ENCODE measurements around the gene MYADML2.
"Not testable (repeated sequence)": the region's sequence is repeated elsewhere in the genome, so short reads cannot be mapped to it uniquely, and the experiment has no call there.

MYADML2 gene

DNA sequence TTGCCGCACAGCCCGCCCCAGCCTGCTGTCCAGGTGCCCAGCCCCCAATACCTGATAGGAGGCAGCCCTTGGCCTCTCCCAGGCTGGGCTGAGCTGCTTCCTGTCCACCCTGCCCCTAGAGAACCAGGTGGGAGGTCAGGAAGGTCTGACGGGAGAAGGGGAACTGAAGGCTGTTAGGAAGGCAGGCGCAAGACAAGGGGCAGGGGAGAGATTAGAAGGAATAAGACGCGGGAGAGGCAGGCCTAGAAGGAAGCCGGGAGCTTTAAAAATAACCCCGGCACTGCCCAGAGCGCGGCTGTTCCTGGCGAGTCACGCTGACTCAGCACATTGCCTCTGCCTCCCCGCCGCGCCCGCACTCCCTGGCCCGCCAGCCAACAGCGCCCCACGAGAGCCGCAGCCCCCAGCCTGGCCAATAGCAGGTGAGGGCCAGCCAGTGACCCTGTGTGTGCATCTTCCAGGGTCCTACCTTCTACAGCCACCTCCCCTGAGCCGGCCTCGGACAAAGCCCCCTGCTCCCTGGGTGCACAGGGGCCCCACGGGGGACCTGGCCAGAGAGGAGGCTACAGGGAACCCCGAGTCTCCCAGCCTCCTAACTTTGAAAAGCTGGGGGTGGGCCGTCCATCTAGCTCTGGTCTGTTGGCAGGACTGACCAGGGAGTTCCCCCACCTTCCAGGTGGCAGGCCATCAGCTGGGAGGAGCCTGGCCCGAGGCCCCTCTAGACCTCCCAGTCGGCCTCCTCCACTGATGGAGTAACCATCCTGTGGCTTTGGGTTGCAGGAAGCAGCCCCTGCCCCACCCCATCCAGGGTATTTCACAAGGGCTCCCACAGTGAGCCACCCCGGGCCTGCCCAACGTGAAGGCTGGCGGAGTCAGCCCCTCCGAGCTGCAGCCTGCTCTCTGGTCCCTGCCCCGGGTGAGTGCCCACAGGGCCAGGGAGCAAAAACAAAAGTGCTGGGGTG, 23.5 kb downstream of the MYADML2 start:
- no peak for DNase-seq

GRCh38 chr17:81922566-81923301, 24.3 kb downstream of the MYADML2 start:
- DNase-seq, result no peak

DNA sequence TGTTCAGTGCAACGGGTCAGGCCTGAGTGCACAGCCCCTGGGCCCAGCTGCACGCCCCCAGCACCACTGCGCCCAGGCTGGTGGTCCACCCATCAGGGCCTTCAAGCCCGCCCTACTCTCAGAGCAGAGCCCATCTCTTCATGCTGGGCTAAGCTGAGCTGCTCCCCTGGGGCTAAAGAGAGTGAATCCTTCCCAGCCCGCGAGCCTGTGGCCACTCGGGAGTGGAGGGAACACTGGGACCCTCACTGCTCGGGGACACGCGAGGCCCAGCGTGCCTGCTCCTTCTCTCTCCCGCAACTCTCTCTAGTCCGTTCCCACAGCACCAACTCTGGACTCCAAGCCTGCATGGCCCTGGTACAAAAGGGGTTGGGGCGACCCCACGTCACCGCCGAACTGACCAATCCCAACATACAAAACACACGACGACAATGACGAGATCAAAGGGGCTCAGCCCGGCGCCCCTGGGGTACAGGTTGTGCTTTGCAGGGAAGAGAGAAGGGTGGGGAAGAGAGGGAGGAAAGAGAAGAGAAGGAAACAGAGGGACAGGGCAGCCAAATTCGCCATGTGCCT, 25.0 kb downstream of the MYADML2 start:
- no peak for DNase-seq

GRCh38 chr17:81921537-81921862, 25.5 kb downstream of the MYADML2 start:
- no peak for DNase-seq

- no peak for DNase-seq
Observed at GRCh38 chr17:81920612-81921536, 26.2 kb downstream of the MYADML2 start.

- DNase-seq, result no peak
Observed at GRCh38 chr17:81918832-81919545, 28.0 kb downstream of the MYADML2 start.

DNA sequence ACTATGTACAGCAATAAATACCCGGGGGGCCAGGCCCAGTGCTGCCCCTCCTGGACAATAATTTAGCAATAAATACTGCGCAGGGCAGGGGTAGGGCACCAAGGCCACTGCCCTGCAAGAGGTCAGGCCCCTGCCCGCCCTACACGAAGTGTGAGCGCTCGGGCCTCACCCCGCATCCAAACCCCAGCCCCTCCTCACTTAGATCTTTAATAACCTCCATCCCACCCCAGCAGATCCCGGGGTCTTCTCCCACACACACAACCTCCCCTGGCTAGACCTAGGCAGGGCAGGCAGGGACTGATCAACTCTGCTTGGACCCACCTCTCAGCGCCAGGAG, 28.7 kb downstream of the MYADML2 start:
- not testable (repeated sequence) for DNase-seq

DNA sequence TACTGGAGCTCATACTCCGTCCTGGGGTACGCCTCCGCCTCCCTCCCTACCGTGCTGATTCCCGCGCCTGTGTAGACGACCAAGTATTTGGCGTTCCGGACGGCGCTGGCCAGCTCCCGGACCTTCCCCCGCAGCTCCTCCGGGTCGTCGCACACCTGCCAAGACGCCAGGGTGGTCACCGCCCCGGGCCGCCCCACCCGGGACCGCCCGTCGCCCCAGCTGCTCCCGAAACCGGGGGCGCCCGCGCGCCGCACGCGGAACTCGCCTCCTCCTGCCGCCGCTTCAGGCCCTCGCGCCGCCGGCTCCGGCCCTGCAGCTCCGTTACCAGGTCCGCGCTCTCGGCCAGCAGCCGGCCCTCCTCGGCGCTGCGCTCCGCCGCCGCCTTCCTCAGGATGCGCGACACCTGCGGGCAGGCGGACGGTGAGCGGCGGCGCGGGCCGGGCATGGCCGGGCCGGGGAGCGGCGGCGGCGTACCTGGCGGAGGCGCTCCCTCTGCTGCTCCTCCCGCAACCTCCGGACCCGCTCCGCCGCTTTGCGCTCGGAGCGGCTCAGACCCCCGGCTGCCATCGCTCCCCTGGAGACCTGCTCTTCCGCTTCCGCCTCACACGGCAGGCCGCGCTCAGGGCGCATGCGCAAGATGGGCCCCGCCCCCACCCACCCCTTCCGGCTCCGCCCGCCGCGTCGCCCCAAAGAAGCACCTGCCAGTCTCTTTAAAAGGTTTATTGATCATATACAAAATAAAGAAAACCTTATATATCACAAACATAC, 29.3 kb downstream of the MYADML2 start, which contains the start of gene SIRT7:
TSS of gene SIRT7 (minus strand) at position 612 of the 768 bp plus-strand sequence. CDS start at position 567, 45 bp downstream.
- peak; percentile 72 for DNase-seq

GRCh38 chr17:81916234-81917001, 30.6 kb downstream of the MYADML2 start:
- no peak for DNase-seq

GRCh38 chr17:81915331-81915730, 31.7 kb downstream of the MYADML2 start:
- no peak for DNase-seq

GRCh38 chr17:81914103-81914850, 32.8 kb downstream of the MYADML2 start:
- no peak for DNase-seq

- no peak for DNase-seq
Observed at GRCh38 chr17:81913394-81914102, 33.5 kb downstream of the MYADML2 start.

GRCh38 chr17:81912441-81913309, 34.4 kb downstream of the MYADML2 start:
- no peak for DNase-seq

DNA sequence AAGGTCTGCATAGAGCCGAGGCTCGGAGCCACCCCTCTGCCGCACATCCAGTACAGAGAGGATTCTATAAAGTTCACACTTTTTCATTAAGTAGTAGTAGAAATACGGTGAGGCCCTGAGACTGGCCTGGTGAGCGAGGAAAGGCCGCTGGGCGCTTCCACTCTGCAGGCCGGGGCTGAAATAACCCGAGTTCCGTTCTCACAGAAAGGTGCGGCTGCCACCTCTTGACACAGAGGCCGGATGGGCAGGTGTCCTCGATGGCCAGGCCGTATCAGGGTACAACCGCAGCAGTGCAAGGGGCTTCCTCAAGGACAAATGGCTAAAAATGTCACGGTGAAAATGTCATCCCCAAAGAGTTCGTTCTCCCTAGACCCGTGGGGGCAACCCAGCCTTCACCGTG, 35.1 kb downstream of the MYADML2 start:
- DNase-seq, result no peak

- DNase-seq, result peak; percentile 92
Observed at GRCh38 chr17:81911277-81911961, 35.6 kb downstream of the MYADML2 start, which contains the start of gene PCYT2. TSS of gene PCYT2 (minus strand) at chr17:81911399. CDS start at chr17:81911355, 44 bp downstream.

DNA sequence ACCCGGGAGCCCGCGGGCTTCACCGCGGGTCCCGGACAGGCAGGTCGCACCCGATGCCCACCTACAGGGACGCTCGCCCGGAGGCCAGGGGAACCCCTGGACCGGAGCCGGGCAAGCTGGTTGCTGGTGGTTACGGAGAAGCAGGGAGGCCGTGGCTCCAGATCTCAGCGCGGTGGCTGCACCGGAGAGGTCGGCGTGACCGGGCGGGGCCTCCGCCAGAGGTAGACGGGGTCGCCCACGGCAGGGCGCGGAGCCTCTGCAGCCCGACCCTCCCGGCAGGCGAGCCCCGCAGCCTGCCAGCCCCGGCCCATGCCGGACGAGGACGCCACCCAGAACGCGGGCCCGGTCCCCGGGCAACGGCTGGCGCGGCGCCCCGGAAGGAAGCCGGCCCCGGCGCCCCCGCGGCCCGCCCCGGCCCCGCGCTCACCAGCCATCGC, 36.2 kb downstream of the MYADML2 start:
- DNase-seq, result no peak

All from activated naive CD4-positive, alpha-beta T cell treated with anti-CD3 and anti-CD28 coated beads, Interleukin-2, amount 50 U/mL, for 16 hours (primary cell).